ENCODE data around the gene SETBP1.

DNA sequence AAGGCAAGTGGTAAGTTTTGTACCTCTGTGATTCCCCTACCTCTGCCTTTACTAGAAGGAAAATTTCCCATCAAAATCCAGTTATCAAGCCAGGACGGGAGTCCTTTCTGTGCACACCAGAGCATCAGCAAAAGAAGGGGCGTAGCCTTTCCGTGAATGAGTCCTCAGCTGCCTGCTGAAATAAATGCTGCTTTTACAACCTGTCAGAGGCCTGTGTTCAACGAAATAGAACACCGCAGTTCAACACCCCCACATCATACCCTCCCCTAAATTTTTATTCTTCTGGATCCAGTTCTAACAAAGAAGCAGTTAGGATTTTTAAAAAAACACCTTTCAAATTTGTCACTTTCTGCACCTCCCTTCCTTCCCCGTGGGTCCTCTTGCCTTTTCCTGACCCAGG lies 135.8 kb downstream of the SETBP1 start:
- no peak for TF ChIP-seq POLR2AphosphoS5 (IDR thresholded peaks at IDR 0.05; ENCODE audit: borderline replicate concordance, low read depth, low read length)
- no peak for TF ChIP-seq EZH2 (IDR thresholded peaks at IDR 0.05)
- TF ChIP-seq FOXP2 (optimal IDR thresholded peaks at IDR 0.05; ENCODE audit: control extremely low read depth, extremely low read length, insufficient read depth): no peak

Measured in SK-N-MC (cell line).